ENCODE results near the gene SLC5A10.

Gene SLC5A10

GRCh38 chr17:19005789-19006430 is 53.9 kb downstream of the SLC5A10 start:
- no peak for DNase-seq (ENCODE audit: low read depth)
- no peak for TF ChIP-seq CTCF (conservative IDR thresholded peaks at IDR 0.05; ENCODE audit: low read depth, low read length)
- H3K4me3 ChIP-seq (ENCODE audit: low read length): no peak overlapping the region

GRCh38 chr17:19006698-19007097 is 54.7 kb downstream of the SLC5A10 start:
- no peak for DNase-seq (ENCODE audit: low read depth)
- H3K4me3 ChIP-seq (ENCODE audit: low read length): no peak overlapping the region
- no peak for TF ChIP-seq CTCF (conservative IDR thresholded peaks at IDR 0.05; ENCODE audit: low read depth, low read length)

GRCh38 chr17:19009970-19010369 is 58.0 kb downstream of the SLC5A10 start:
- TF ChIP-seq CTCF (conservative IDR thresholded peaks at IDR 0.05; ENCODE audit: low read depth, low read length): no peak
- H3K4me3 ChIP-seq (ENCODE audit: low read length): no peak overlapping the region
- no peak for DNase-seq (ENCODE audit: low read depth)

GRCh38 chr17:19010729-19011505 is 59.0 kb downstream of the SLC5A10 start:
- DNase-seq (ENCODE audit: low read depth): no peak
- no peak for TF ChIP-seq CTCF (conservative IDR thresholded peaks at IDR 0.05; ENCODE audit: low read depth, low read length)
- no peak overlapping the region for H3K4me3 ChIP-seq (ENCODE audit: low read length)

- DNase-seq (ENCODE audit: low read depth): no peak
- TF ChIP-seq CTCF (conservative IDR thresholded peaks at IDR 0.05; ENCODE audit: low read depth, low read length): no peak
- H3K4me3 ChIP-seq (ENCODE audit: low read length): no peak overlapping the region
Observed at GRCh38 chr17:19011581-19011980, 59.6 kb downstream of the SLC5A10 start.

GRCh38 chr17:19012171-19013080 is 60.5 kb downstream of the SLC5A10 start:
- no peak for DNase-seq (ENCODE audit: low read depth)
- TF ChIP-seq CTCF (conservative IDR thresholded peaks at IDR 0.05; ENCODE audit: low read depth, low read length): no peak
- H3K4me3 ChIP-seq (ENCODE audit: low read length): no peak overlapping the region

Measured in retinal pigment epithelial cell (primary cell).